GM12891 (cell line): ENCODE measurements around the gene TRAPPC6A.

Experiments
- DNase-seq: peaks from one replicate; pipeline ENCODE4 v3.0.0; 2011; ENCODE audit warnings: low spot score; ENCODE audit not compliant: insufficient read length
- FAIRE-seq: peaks from 2 replicates; lab custom pipeline; 2011; peaks lifted over from hg19 to GRCh38; lab: Jason Lieb, UNC
- PAX5 ChIP-seq: IDR thresholded peaks from 2 replicates; pipeline ENCODE4 v1.6.1; 2011; ENCODE audit warnings: low read length, moderate library complexity, mild to moderate bottlenecking; ENCODE audit not compliant: insufficient read depth, severe bottlenecking
- POLR2A ChIP-seq: IDR thresholded peaks from 2 replicates; pipeline ENCODE4 v1.6.1; 2011; ENCODE audit warnings: low read depth, low read length, control low read depth
- POLR2AphosphoS5 ChIP-seq: IDR thresholded peaks from 2 replicates; pipeline ENCODE4 v1.6.1; 2011; ENCODE audit warnings: low read depth, low read length, control low read depth
- POU2F2 ChIP-seq: IDR thresholded peaks from 2 replicates; pipeline ENCODE4 v1.6.1; 2011; ENCODE audit warnings: low read depth, mild to moderate bottlenecking, control low read depth, low read length, moderate library complexity
- SPI1 ChIP-seq: IDR thresholded peaks from 2 replicates; pipeline ENCODE4 v1.6.1; 2011; ENCODE audit warnings: low read depth, low read length, control low read depth
- TAF1 ChIP-seq: IDR thresholded peaks from 2 replicates; pipeline ENCODE4 v1.6.1; 2011; ENCODE audit warnings: low read depth, low read length, control low read depth

Gene TRAPPC6A

DNA sequence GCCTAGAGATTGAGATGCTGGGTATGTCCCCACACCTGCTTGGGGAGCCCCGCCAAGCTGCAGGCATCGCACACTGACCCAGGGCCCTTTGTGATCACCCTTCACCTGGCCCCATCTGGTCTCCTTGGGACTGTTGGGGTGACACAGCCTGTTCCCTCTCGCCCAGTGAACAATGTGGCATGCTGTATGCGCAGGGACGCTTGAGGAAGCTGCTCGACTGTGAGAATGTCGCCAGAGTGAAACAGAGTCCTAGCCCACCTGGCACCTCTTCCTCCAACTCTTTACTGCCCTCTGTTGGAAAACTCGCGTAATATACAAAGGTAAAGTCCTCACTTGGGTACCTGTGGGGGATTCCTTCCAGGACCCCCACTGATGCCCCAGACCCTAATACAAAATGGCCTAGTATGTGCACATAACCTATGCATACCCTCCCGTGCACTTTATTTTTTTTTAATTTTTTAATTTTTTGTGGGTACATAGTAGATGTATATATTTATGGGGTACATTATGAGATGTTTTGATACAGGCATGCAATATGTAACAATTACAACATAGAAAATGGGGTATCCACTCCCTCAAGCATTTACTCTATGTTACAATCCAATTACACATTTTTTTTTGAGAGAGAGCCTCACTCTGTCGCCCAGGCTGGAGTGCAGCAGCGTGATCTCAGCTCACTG lies 9.5 kb upstream of the TRAPPC6A start:
- TF ChIP-seq POU2F2, result no peak
- no peak for TF ChIP-seq SPI1
- TF ChIP-seq PAX5, result no peak
- TF ChIP-seq TAF1, result no peak
- no peak for TF ChIP-seq POLR2AphosphoS5
- TF ChIP-seq POLR2A, result no peak
- peak; percentile 84 for FAIRE-seq

DNA sequence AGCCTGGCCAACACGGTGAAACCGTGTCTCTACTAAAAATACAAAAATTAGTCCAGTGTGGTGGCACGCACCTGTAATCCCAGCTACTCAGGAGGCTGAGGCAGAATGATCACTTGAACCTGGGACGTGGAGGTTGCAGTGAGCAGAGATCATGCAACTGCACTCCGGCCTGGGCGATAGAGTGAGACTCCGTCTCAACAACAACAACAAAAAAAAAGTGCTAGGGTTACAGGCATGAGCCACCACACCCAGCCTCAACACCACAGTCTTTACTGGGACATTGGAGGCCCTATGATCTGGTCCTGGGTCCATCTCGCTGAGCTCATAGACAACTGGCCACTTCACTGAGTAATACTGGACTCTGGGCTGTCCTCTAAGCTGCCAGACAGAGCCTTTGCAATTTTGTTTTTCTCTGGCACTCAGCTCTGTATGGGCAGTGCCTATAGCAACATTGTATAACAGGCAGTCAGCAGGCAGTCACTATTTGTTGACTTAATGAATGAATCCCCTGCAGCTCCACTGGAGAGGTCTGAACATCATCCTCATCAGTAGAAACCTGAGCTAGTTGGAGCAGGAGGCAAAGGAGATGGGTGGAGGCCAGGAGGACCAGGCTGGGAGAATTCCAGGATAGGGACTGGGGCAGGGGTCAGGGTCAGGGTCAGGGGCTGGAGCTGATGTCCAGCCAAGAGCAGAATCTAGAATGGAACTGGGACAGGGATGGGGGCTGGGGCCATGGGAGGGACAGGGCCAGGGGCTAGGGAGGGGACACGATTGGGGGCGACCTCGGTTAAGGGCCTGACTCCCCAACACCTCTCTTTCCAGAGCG lies 8.7 kb upstream of the TRAPPC6A start:
- TF ChIP-seq POLR2A (no peak), POLR2AphosphoS5 (no peak)
- no peak for DNase-seq
- no peak for FAIRE-seq

More for the DNA sequence above, 9.5 kb upstream of the TRAPPC6A start:
- no peak for DNase-seq

DNA sequence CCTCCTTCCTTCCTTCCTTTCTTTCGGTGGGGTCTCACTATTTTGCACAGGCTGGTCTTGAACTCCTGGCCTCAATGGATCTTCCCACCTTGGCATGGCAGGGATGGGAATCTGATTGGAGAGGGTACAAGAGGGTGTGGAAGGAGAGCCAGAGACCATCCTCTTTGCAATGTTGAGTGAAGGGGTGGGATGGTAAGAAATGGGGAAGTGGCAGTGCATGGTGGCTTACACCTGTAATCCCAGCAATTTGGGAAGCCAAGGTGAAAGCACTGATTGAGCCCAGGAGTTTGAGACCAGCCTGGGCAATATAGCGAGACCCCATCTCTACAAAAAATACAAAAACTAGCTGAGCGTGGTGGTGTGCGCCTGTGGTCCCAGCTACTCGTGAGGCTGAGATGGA lies 6.1 kb upstream of the TRAPPC6A start:
- TF ChIP-seq SPI1, result peak; percentile 63
- no peak for TF ChIP-seq POLR2AphosphoS5
- no peak for DNase-seq

DNA sequence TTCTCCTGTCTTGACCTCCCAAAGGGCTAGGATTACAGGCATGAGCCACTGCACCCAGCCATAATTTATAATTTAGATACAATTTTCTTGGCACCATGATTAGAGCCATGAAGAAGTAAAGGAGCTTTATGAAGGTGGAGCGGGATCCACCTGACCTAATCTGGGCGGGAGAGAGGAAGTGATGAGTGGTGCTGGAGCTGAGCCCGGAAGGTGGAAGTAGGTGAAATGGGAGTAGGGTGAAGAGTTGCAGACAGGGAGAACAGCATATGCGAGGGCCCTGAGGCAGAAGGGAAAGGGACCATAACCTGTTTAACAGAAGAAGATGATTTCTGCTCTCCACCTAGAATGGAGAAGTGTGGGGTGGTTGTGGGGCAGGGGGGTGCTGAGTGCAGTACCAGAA lies 4.7 kb upstream of the TRAPPC6A start:
- TF ChIP-seq TAF1, result no peak
- no peak for TF ChIP-seq SPI1
- DNase-seq (no peak), FAIRE-seq (no peak)

More for the DNA sequence above, 6.1 kb upstream of the TRAPPC6A start:
- no peak for FAIRE-seq

DNA sequence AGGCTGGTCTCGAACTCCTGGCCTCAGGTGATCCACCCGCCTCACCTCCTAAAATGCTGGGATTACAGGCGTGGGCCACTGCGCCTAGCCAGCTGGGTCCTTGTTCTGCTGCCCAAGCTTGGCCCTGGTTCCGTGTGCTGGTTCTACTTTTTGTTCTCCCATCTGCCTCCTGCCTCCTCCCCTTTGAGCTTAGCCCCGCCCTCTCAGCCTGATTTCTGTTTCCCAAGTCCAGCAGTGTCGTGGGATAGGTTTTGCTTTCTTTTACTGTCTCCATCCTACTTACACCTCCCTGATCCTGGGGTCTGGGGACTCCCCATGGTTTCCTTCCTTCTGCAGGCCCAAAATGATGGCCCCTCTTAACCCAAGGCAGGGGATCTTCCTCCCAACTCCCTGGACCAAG lies 2.9 kb upstream of the TRAPPC6A start:
- FAIRE-seq, result no peak
- no peak for DNase-seq
- TF ChIP-seq PAX5 (no peak), POLR2AphosphoS5 (no peak), TAF1 (no peak), SPI1 (no peak), POU2F2 (no peak), POLR2A (no peak)

DNA sequence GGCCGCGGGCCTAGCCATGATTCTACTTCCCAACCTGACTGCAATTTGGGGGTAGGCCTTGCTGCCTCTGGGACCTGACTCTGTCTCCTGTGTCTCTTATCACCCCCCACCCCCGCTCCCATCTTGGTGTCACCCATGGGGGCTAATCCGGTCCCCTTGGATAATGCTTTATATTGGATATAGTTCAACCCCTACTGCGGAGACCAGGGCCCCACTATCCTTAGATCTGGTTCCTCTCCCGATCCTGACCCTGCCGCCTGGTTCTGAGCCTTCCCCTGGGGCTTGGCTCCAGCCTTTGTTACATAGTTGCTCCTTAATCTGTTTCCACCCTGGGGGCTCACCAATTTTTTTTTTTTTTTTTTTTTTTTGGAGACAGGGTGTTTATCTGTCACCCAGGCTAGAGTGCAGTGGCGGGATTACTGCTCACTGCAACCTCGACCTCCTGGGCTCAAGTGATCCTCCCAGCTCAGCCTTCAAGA lies 1.9 kb upstream of the TRAPPC6A start:
- FAIRE-seq (no peak), DNase-seq (no peak)
- no peak for TF ChIP-seq POLR2AphosphoS5
- TF ChIP-seq PAX5, result no peak
- TF ChIP-seq POU2F2, result no peak
- TF ChIP-seq SPI1, result no peak
- no peak for TF ChIP-seq TAF1
- no peak for TF ChIP-seq POLR2A

DNA sequence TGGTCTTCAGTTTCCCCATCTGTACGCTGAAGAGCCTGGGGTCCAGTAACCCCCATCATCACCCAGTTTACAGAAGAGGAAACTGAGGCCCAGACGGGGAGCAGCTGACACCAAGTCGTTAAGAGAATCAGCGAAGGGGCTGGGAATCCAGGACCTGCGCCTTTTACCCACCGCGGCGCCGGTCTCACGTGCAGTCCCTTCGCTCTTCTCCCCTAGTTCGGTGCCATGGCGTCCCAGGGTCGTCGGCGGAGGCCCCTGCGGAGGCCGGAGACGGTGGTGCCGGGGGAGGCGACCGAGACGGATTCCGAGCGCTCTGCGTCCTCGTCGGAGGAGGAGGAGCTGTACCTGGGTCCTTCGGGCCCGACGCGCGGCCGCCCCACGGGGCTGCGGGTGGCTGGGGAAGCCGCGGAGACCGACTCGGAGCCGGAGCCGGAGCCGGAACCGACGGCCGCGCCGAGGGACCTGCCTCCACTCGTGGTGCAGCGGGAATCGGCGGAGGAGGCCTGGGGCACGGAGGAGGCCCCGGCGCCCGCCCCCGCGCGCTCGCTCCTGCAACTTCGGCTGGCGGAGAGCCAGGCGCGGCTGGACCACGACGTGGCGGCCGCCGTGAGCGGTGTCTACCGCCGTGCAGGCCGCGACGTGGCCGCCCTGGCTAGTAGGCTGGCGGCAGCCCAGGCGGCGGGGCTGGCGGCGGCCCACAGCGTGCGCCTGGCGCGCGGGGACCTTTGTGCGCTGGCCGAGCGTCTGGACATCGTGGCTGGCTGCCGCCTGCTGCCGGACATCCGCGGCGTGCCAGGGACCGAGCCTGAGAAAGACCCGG lies 1.2 kb upstream of the TRAPPC6A start:
- peak; percentile 66 for FAIRE-seq
- DNase-seq, result no peak
- TF ChIP-seq POU2F2, result no peak
- TF ChIP-seq POLR2A, result no peak
- TF ChIP-seq SPI1, result no peak
- TF ChIP-seq TAF1, result no peak
- TF ChIP-seq POLR2AphosphoS5, result no peak
- TF ChIP-seq PAX5, result no peak

DNA sequence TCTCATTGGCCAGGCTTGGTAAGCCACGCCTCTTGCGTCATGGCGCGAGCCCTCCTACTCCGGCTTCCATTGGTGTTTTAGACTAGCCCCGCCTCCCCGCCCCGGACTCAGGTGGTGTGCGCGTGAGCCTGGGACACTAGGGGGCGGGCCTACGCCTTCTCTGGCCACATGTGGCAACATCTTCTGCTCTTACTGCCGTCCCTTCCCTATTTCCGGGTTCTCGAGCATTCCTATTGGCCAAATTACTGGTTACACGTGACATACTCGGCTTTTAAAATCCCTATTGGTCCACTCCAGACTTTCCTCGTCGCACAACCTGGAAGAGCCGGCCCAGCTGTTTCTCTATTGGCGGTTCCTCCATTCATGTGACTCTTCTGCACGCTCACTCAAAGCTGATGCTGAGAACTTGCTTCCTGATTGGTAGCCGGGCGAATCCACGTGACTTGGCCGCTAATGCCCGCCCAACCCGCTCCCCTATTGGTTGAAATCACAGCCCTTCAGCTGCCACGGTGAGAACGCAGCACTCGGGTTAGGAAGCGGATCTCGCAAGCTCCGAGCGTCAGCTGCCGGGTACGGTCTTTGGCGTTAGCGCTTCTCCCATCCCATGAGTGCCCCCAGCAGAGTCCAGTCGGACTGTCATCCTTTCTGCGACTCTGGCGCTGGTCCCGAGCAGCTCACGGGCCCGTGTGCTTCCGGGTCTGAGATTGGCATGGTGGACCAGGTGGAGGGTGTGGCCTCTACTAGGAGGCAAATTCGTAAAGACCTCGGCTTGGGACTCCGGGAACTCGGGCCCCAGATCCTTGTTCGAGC lies 430 bp upstream of the TRAPPC6A start, which contains the start of gene BLOC1S3:
TSS of gene BLOC1S3 (plus strand) at position 523 of the 810 bp plus-strand sequence. CDS start 513 bp downstream, outside the sequence.
- TF ChIP-seq SPI1 (peak; percentile 4; the same call in 1 of the 2 replicates), POLR2A (peak; percentile 87), POLR2AphosphoS5 (peak; percentile 80), POU2F2 (no peak), PAX5 (no peak), TAF1 (peak; percentile 67; the same call in 1 of the 2 replicates)
- DNase-seq (peak; percentile 98), FAIRE-seq (peak; percentile 97)
